C1 segment of cervical spinal cord (tissue), 14 donors: Measurements from ENCODE around the gene TEX48.

Experiments used
- DNase-seq, 14 donors: peaks; one replicate each; lab custom pipeline; 2025; lab: John Stamatoyannopoulos, UW

TEX48 gene

GRCh38 chr9:114681594-114682332 lies at the start of gene TEX48:
Gene TEX48, minus strand, starts transcription at chr9:114682192. Its CDS starts 10,469 bp downstream, at chr9:114671723.
- peak in 7 of 14 donors; percentile 7 to 47 (median 23) for DNase-seq

- no peak for DNase-seq
These were observed 49.7 kb upstream of the TEX48 start for GRCh38 chr9:114731701-114732100.

GRCh38 chr9:114729706-114730105 lies 47.7 kb upstream of the TEX48 start:
- peak in 5 of 14 donors; percentile 4 to 8 (median 5) for DNase-seq

- DNase-seq: no peak
These were observed 43.9 kb upstream of the TEX48 start for GRCh38 chr9:114725930-114726329.

GRCh38 chr9:114724744-114725143 lies 42.8 kb upstream of the TEX48 start:
- no peak for DNase-seq

- DNase-seq: no peak
These were observed 41.9 kb upstream of the TEX48 start for GRCh38 chr9:114723931-114724330.

- DNase-seq: no peak
These were observed 41.1 kb upstream of the TEX48 start for GRCh38 chr9:114722937-114723620.

GRCh38 chr9:114722081-114722621 lies 40.2 kb upstream of the TEX48 start:
- DNase-seq: no peak

GRCh38 chr9:114721491-114722079 lies 39.6 kb upstream of the TEX48 start:
- no peak for DNase-seq

GRCh38 chr9:114720086-114720676 lies 38.2 kb upstream of the TEX48 start:
- no peak for DNase-seq

- DNase-seq: no peak
These were observed 37.3 kb upstream of the TEX48 start for GRCh38 chr9:114719290-114719689.

GRCh38 chr9:114718801-114719221 lies 36.8 kb upstream of the TEX48 start:
- DNase-seq: no peak

- no peak for DNase-seq
These were observed 36.0 kb upstream of the TEX48 start for GRCh38 chr9:114717908-114718486.

GRCh38 chr9:114709636-114710035 lies 27.6 kb upstream of the TEX48 start:
- DNase-seq: no peak

- DNase-seq: no peak
These were observed 24.7 kb upstream of the TEX48 start for GRCh38 chr9:114706711-114707110.

GRCh38 chr9:114701988-114702387 lies 20.0 kb upstream of the TEX48 start:
- DNase-seq: no peak

- no peak for DNase-seq
These were observed 16.0 kb upstream of the TEX48 start for GRCh38 chr9:114697951-114698351.

- DNase-seq: no peak
These were observed 15.0 kb upstream of the TEX48 start for GRCh38 chr9:114696814-114697544.

- DNase-seq: no peak
These were observed 14.0 kb upstream of the TEX48 start for GRCh38 chr9:114695948-114696347.

- no peak for DNase-seq
These were observed 12.8 kb upstream of the TEX48 start for GRCh38 chr9:114694719-114695269.

- DNase-seq: no peak
These were observed 12.2 kb upstream of the TEX48 start for GRCh38 chr9:114694146-114694545.
